Lung (tissue), 12 donors: Measurements from ENCODE around the gene TOPORS. TPM values are rescaled to one million over a fixed set of nuclear protein-coding genes. Genes with fewer than 3 reads are reported as not detected.

Experiments used
- ATAC-seq: fragments of 200-7000 bp; cut with Tn5 transposase; one replicate; pipeline ENCODE4 v1.9.1; 2020; ENCODE audit warnings: moderate number of reproducible peaks; ENCODE audit not compliant: insufficient read depth, low FRiP score
- DNase-seq, 3 donors: peaks; one replicate each; pipeline ENCODE4 v3.0.0-alpha.2; 2013 to 2017
- H3K27ac ChIP-seq, 2 donors: one replicate each; pipeline ENCODE4 v1.5.1; 2013; ENCODE audit warnings: mild to moderate bottlenecking in 2 of 2, moderate library complexity in 2 of 2, control low read depth in 1 of 2, inconsistent platforms in 1 of 2, low read depth in 1 of 2, low read length in 1 of 2
- H3K27me3 ChIP-seq, 3 donors: one replicate each; pipeline ENCODE4 v1.5.1; 2013; ENCODE audit warnings: low read length in 2 of 3; ENCODE audit not compliant: control insufficient read depth in 3 of 3, insufficient read depth in 3 of 3
- H3K36me3 ChIP-seq, 4 donors: one replicate each; pipeline ENCODE4 v1.5.1; 2013; ENCODE audit warnings: low read length in 4 of 4, mild to moderate bottlenecking in 1 of 4, moderate library complexity in 1 of 4; ENCODE audit not compliant: control insufficient read depth in 4 of 4, insufficient read depth in 4 of 4
- H3K4me1 ChIP-seq, 5 donors: one replicate each; pipeline ENCODE4 v1.5.1; 2013; ENCODE audit warnings: low read length in 5 of 5, mild to moderate bottlenecking in 2 of 5, moderate library complexity in 1 of 5; ENCODE audit not compliant: control insufficient read depth in 5 of 5, insufficient read depth in 5 of 5
- H3K4me3 ChIP-seq: one replicate; pipeline ENCODE4 v1.5.1; 2013; ENCODE audit warnings: mild to moderate bottlenecking, control low read depth, moderate library complexity
- H3K9ac ChIP-seq, 2 donors: one replicate each; pipeline ENCODE4 v1.5.1; 2013; ENCODE audit warnings: low read length in 2 of 2, control low read depth in 1 of 2; ENCODE audit not compliant: insufficient read depth in 1 of 2
- H3K9me3 ChIP-seq, 4 donors: one replicate each; pipeline ENCODE4 v1.5.1; 2013; ENCODE audit warnings: low read length in 3 of 4, mild to moderate bottlenecking in 1 of 4, moderate library complexity in 1 of 4; ENCODE audit not compliant: control insufficient read depth in 4 of 4, insufficient read depth in 3 of 4
- WGBS, 2 donors: extraction: QIAGEN DNeasy Blood & Tissue Kit; methylation state at CpG; one replicate each; pipeline ENCODE4 v1.1.7; 2013; 5-methylcytosine and 5-hydroxymethylcytosine counted together
- polyA plus RNA-seq, 2 donors: library from polyadenylated mRNA; stranded (reverse); fragments of 200-250 nt; gene quantifications; one replicate each; pipeline ENCODE4 v1.2.1, GENCODE V29; 2013
- total RNA-seq, 2 donors: library from RNA; depleted of rRNA in 1 of 2; stranded (reverse); fragments of >200 nt in 1 of 2; gene quantifications; one replicate each; pipeline ENCODE4 v1.2.1, GENCODE V29; 2014 to 2021
- TF ChIP-seq, protein P1 (sequence below): IDR thresholded peaks from 2 replicates; pipeline ENCODE4 v1.5.1; 2012; ENCODE audit warnings: mild to moderate bottlenecking; ENCODE audit errors: control extremely low read depth, extremely low read depth
- donor health status: control.
- donor health status: control.
- donor health status: Bipolar disorder and iron deficiency.
- donor health status: healthy.
- donor health status: DM: yes; HTN: yes; CAD: no.

The TOPORS gene
- total and polyA plus RNA-seq, 4 donors, result 6.3 to 31.4 (median 9.2) TPM

DNA sequence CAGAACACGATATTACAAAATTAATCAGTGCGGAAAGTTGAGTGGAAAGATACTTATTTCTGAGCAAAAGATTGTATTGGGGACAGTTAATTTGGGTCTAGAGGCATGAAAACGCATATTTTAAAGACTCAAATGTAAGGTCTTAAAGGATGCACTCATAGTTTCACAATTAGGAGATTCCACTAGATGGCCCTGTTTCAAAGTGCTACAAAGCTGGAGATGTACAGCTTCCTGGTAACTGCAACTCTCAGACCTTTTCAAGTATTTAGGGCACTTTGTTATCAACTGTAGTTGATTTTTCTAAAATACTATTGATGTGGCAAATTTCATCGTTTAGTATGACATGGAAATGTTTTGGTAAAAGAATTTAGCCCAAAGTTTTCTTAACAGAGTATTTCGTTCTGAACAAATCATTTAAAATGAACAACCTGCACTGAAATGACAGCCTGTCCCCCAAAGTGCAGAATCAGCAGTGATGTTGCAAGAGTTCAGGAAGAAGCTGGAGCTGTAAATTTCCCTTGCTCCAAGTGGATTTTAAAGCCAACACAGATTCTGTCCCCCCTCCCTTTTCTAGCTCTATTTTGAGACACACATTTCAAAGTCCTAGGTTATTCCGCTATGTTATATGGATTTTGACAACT, 36.8 kb upstream of the TOPORS start:
- no peak overlapping the region for H3K4me3 ChIP-seq
- H3K27me3 ChIP-seq, result peaks cover 0 to 3% (median 0%) of the 10 kb centered on the region in 3 donors
- no peaks in the 10 kb centered on the region for H3K4me1 ChIP-seq
- H3K36me3 ChIP-seq, result no peaks in the 10 kb centered on the region
- no peak for ATAC-seq
- no peaks in the 10 kb centered on the region for H3K9me3 ChIP-seq
- 49% methylated on average over 6 of the region's 6 CpGs for WGBS, 2 donors
- TF ChIP-seq, protein P1, sequence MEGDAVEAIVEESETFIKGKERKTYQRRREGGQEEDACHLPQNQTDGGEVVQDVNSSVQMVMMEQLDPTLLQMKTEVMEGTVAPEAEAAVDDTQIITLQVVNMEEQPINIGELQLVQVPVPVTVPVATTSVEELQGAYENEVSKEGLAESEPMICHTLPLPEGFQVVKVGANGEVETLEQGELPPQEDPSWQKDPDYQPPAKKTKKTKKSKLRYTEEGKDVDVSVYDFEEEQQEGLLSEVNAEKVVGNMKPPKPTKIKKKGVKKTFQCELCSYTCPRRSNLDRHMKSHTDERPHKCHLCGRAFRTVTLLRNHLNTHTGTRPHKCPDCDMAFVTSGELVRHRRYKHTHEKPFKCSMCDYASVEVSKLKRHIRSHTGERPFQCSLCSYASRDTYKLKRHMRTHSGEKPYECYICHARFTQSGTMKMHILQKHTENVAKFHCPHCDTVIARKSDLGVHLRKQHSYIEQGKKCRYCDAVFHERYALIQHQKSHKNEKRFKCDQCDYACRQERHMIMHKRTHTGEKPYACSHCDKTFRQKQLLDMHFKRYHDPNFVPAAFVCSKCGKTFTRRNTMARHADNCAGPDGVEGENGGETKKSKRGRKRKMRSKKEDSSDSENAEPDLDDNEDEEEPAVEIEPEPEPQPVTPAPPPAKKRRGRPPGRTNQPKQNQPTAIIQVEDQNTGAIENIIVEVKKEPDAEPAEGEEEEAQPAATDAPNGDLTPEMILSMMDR, result no peak
- H3K27ac ChIP-seq, result no peak overlapping the region
- no peak overlapping the region for H3K9ac ChIP-seq
- DNase-seq, result peak in 2 of 3 donors; percentile 61 to 65

DNA sequence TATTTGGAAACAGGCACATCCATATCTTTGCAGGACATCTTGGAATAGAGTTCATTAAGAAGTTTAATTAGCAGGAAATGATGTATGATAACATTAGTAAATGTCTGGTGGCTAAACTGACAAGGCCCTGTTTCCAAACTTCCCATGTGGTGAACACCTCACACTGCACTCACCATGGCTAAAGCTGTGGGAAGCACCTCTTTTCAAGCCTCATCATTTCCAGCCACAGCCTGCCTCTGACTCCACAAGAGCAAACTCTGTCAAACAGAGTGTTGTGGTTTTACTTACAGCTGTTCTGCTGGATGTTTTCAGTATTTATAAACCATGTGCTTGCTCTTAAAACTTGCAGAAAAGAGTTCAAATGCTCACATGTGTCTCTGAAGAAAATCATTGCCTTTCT, 35.5 kb upstream of the TOPORS start:
- ATAC-seq (no peak), DNase-seq (peak in 1 of 3 donors; percentile 13)
- H3K4me3 ChIP-seq, result no peak overlapping the region
- no peaks in the 10 kb centered on the region for H3K36me3 ChIP-seq
- H3K27me3 ChIP-seq, result peaks cover 0 to 3% (median 0%) of the 10 kb centered on the region in 3 donors
- no peak overlapping the region for H3K9ac ChIP-seq
- H3K27ac ChIP-seq, result no peak overlapping the region
- no peaks in the 10 kb centered on the region for H3K4me1 ChIP-seq
- no peaks in the 10 kb centered on the region for H3K9me3 ChIP-seq
- TF ChIP-seq, protein P1, result no peak

DNA sequence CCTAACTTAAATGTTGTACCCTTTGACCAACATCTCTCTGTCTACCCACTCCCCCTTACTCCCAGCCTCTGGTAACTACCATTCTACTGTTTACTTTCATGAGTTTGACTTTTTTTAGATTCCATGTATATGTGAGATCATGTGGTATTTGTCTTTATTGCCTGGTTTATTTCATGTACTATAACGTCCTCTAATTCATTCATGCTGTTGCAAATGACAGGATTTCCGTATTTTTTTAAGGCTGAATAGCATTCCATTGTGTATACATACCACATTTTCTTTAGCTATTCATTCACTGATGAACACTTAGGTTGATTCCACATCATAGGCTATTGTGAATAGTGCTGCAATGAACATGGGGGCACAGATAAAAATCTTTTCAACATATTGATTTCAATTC, 32.4 kb upstream of the TOPORS start:
- ATAC-seq, result no peak
- H3K4me1 ChIP-seq, result no peaks in the 10 kb centered on the region
- H3K27me3 ChIP-seq, result peaks cover 0 to 3% (median 0%) of the 10 kb centered on the region in 3 donors
- H3K27ac ChIP-seq, result no peak overlapping the region
- no peak overlapping the region for H3K9ac ChIP-seq
- no peaks in the 10 kb centered on the region for H3K36me3 ChIP-seq
- no peaks in the 10 kb centered on the region for H3K9me3 ChIP-seq
- DNase-seq, result no peak
- H3K4me3 ChIP-seq, result no peak overlapping the region
- 42 to 48% methylated on average over 2 of the region's 2 CpGs for WGBS, 2 donors
- TF ChIP-seq, protein P1, result no peak
